Kidney epithelial cell (primary cell): ENCODE results near the gene TMEM30B. TPM values are rescaled to one million over a fixed set of nuclear protein-coding genes. Genes with fewer than 3 reads are reported as not detected.

Experiments
- DNase-seq: peaks from one replicate; pipeline ENCODE4 v3.0.0-alpha.2; 2010; ENCODE audit warnings: low read depth
- H3K27me3 ChIP-seq: 2 replicates; pipeline ENCODE4 v1.6.0; 2011; ENCODE audit warnings: low read length; ENCODE audit not compliant: control insufficient read depth, insufficient read depth
- H3K36me3 ChIP-seq: 2 replicates; pipeline ENCODE4 v1.5.1; 2011; ENCODE audit warnings: low read length; ENCODE audit not compliant: control insufficient read depth, insufficient read depth
- H3K4me3 ChIP-seq: 2 replicates; pipeline ENCODE4 v1.5.1; 2011; ENCODE audit warnings: low read depth, mild to moderate bottlenecking, control low read depth, low read length
- total RNA-seq: library from RNA; depleted of rRNA; stranded (reverse); fragments of >200 nt; gene quantifications from 2 replicates; pipeline ENCODE4 v1.2.3, GENCODE V29; 2015
- TF ChIP-seq, protein P1 (sequence below): IDR thresholded peaks from 2 replicates; pipeline ENCODE4 v1.5.1; 2011; ENCODE audit warnings: mild to moderate bottlenecking, moderate library complexity, low read length, control low read depth, inconsistent platforms; ENCODE audit not compliant: insufficient read depth, poor library complexity, severe bottlenecking

TMEM30B gene
- total RNA-seq, 1 donor from 2014 or later: 11.3 TPM

DNA sequence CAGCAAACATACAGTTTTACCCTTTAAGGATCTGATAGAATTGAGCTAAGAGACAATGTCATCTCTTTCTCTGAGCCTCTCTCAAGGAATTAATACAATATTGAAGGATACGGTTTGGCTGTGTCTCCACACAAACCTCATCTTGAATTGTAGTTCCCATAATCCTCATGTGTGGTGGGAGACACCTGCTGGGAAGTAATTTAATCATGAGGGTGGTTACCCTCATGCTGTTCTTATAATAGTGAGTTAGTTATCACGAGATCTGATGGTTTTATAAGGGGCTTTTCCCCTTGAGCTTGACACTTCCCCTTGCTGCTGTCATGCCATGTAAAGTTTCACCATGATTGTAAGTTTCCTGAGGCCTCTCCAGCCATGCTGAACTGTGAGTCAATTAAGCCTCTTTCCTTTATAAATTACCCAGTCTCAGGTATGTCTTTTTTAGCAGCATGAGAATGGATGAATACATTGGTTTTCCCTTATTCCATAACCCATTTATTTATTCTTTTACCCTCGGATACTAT lies 47.6 kb downstream of the TMEM30B start:
- DNase-seq: no peak
- no peak overlapping the region for H3K4me3 ChIP-seq
- no peaks in the 10 kb centered on the region for H3K36me3 ChIP-seq
- TF ChIP-seq, protein P1, sequence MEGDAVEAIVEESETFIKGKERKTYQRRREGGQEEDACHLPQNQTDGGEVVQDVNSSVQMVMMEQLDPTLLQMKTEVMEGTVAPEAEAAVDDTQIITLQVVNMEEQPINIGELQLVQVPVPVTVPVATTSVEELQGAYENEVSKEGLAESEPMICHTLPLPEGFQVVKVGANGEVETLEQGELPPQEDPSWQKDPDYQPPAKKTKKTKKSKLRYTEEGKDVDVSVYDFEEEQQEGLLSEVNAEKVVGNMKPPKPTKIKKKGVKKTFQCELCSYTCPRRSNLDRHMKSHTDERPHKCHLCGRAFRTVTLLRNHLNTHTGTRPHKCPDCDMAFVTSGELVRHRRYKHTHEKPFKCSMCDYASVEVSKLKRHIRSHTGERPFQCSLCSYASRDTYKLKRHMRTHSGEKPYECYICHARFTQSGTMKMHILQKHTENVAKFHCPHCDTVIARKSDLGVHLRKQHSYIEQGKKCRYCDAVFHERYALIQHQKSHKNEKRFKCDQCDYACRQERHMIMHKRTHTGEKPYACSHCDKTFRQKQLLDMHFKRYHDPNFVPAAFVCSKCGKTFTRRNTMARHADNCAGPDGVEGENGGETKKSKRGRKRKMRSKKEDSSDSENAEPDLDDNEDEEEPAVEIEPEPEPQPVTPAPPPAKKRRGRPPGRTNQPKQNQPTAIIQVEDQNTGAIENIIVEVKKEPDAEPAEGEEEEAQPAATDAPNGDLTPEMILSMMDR: no peak
- H3K27me3 ChIP-seq: no peaks in the 10 kb centered on the region

DNA sequence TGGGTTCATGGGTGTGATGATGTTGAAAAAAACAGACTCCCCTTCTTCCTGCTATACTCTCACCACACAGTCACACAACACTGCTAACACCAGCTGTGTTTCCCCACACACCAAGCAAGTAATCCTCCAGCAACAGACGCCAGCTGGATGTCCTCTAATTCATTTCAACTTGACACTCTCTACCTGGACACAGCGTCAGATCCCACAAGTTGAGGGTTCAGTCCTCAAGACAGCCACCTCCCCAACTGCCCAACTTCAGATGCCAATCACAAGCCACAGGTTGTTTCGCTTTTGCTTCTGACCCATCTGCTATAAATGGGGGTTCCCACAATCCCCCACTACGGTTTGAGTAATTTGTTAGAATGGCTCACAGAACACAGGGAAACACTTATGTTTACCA lies 49.3 kb downstream of the TMEM30B start:
- TF ChIP-seq, protein P1: no peak
- Histone ChIP-seq H3K27me3 (no peaks in the 10 kb centered on the region), H3K4me3 (no peak overlapping the region), H3K36me3 (no peaks in the 10 kb centered on the region)
- no peak for DNase-seq

DNA sequence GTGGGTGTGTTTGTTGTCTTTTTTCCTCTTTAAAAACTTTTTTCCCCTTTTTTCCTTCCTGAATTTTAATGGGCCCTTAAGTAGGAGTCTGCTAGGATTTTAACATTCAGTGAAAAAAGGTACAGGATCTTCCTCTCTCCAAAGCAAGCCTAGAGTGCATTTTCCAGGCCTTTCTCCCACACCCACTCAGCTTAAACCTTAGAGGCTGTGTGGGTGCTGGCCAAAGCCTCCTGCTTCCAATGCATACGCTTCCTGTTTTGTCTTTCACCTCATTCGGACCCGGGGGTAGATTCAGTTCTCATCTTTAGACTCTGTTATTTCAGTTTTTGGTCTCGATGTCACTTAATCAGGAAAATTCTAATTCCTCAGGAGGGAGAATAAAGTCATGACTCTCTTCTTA lies 51.2 kb downstream of the TMEM30B start:
- no peak for DNase-seq
- no peaks in the 10 kb centered on the region for H3K27me3 ChIP-seq
- TF ChIP-seq, protein P1: no peak
- no peak overlapping the region for H3K4me3 ChIP-seq
- H3K36me3 ChIP-seq: no peaks in the 10 kb centered on the region

DNA sequence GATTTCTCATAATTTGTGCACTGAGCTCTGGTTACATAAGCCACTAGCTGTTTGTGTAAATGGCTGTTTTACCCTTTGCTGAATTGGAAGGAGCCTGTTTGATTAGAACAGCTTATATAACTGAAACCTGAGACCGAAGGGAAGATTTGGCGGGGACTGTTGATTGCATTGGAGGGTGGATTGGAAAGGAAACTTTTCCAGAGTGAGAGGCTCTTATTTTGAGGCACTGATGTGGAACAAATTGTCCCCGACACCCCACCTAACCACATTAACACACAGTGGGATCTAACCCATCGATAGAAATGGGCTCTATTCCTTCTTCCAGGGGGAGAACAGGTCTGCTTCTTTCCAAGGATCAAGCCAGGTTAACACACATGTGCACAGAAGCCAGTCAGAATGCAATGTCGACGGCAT lies 51.7 kb downstream of the TMEM30B start:
- H3K27me3 ChIP-seq: no peaks in the 10 kb centered on the region
- TF ChIP-seq, protein P1: no peak

DNA sequence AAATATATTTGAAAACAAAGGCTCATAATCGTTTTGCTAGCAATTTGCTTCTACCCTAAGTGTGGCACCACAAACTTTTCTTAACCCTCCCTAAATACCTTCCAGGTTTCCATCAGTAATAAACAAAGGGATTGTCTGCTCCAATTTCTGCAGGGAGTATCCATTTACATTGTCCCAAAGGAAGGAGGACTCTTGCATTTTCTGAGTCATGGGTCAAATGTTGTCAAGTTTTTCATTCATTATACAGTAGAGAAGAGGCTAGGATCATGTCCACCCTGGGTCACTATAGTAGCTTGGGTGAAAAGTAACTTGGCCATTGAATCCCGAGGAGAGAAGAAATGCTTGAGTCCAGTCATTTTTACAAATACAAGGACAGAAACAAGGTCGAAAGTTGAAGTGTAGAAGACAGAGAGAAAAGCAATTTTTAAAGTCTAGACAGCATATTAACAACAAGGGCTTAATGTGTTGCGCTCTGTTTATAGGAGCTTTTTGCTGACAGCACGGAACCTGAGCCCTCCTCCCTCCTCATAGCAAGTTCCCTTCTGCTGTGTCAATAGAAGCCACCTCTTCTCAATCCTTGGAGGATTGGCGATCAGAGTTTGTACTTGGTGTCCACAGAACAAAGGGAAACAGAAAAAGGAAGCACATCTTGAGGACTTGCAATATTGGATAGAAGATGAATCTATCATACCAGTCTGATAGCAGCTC lies 53.1 kb downstream of the TMEM30B start:
- no peaks in the 10 kb centered on the region for H3K27me3 ChIP-seq
- DNase-seq: no peak
- no peaks in the 10 kb centered on the region for H3K36me3 ChIP-seq
- TF ChIP-seq, protein P1: no peak
- H3K4me3 ChIP-seq: no peak overlapping the region

More for the DNA sequence above, 51.7 kb downstream of the TMEM30B start:
- DNase-seq: no peak
- Histone ChIP-seq H3K4me3 (no peak overlapping the region), H3K36me3 (no peaks in the 10 kb centered on the region)

Other genes starting within 250 kb of the TMEM30B start
- 8.4 and 10.5 TPM in 2 replicates for gene PRKCH, start 40.2 kb upstream of the TMEM30B start, total RNA-seq